Cardiac septum (tissue), 1 donor: ENCODE data around the gene CD84. TPM values are rescaled to one million over a fixed set of nuclear protein-coding genes. Genes with fewer than 3 reads are reported as not detected.
"Not testable (repeated sequence)": the region's sequence is repeated elsewhere in the genome, so short reads cannot be mapped to it uniquely, and the experiment has no call there.

Source experiments
- DNase-seq: peaks from one replicate; pipeline ENCODE4 v3.0.0-alpha.2; 2020; ENCODE audit warnings: low spot score
- intact Hi-C: fragments of 100-400 bp; cut with DNase I; formaldehyde crosslinking; loops from one replicate; pipeline ENCODE4 v1.14.0; 2022
- total RNA-seq: library from RNA; stranded (reverse); fragmentation: NEBNext Ultra II Directional; extraction: Animal tissue kit (Norgen Biotek cat#: 25700); gene quantifications from one replicate; pipeline ENCODE4 v1.2.1, GENCODE V29; 2021
- donor health status: DM: no; HTN: no; CAD: no.

The CD84 gene
- total RNA-seq, 1 donor from 2014 or later, result 2.4 TPM

DNA sequence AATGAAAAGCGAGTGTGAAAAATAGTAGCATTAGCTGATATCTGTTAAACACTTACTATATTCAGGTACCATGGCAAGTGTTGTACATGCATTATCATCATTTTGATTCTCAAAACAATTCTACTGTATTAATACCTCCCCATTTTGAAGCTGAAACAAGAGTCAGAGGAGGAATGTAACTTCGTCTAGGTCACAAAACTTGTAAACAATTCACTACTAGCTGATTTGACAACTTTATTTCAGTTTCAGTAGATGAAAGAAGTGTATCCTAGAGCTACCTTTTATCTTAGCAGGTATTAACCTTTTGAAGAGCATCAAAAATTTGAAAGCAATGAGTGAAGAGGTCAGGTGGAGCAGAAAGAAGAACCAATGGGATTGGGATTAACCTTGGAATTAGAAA, 1.6 kb downstream of the CD84 start:
- no peak for DNase-seq
- intact Hi-C loops, result no loop called here

DNA sequence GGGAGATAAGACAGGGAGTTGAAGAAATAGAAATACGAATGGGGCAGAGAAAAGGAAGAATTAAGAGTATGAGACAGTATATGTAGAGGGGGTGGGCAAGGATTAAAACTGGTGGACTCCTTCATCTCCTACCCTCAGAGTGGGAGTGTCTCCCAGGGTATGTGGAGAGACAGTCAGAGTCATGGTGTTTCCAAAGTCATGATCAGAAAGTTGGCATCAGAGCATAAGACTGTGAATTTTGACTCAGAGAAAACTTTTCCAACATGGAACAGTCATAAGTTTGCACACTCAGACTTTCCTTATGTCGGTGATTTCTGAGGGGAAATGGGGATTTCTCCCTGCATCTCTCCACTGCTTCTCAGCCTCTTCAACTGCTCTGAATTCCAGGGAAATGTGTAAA, 2.4 kb downstream of the CD84 start:
- DNase-seq, result no peak
- intact Hi-C loops, result no loop called here

DNA sequence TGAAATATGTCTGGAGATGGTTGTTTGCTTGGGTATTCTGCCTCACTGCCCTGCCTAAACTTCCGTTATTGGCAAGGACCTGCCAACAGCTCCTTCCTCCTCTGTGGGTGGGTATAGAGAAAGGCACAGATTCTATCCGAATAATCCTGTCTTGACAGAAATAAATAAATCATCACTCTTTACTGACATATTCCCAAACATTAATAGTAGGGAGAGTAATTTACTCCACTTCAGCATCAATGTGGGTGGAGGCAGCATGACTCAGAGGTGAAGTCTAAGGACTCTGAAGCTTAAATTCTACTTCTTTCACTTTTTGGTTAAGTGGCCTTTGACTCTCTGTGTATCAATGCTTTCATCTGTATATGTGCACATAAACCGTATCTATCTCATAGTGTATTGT, 2.9 kb downstream of the CD84 start:
- intact Hi-C loops, result no loop called here
- DNase-seq, result no peak

DNA sequence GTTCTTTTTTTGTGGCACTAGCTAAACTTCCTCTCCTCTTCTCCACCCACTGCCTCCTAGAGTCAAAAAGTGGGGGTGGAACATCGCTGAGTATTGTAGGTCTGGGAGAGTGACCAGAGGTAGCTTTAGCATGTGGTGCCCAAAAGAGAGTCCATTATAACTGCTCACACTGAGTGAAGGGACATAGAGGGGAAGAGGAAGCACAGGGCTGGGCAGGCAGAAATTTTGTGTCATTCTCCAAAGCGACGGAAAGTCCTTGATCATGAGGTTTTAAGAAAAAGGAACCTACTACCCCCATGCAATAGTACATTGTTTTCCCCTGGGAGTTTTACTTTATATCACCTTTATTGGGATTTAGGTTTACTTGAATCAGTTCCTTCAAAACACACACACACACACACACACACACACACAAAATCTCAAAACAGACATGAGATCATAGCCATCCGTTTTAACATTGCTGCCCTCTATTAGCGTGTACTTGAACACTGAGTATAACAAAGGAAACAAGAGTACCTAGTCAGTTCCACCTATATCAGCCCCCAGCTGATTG, 4.1 kb downstream of the CD84 start:
- intact Hi-C loops, result no loop called here
- DNase-seq, result no peak

DNA sequence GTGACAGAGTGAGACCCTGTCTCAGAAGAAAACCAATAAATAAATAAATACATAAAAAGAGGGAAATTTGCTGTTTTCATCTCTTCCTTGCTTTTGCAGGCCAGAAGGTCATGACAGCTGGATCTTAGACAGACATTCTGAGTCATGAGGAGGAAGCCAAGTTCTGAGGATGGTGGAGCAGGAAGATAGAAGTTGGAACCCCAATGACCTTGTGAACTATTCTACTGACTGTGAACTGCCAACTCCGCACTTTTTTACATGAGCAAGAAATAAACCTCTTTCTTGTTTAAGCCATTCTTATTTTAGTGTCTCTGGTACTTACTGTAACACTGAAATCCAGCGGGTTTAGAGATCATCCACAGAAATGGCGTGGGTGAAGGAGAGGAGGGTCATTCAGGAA, 8.5 kb downstream of the CD84 start:
- DNase-seq, result no peak
- intact Hi-C loops, result no loop called here

DNA sequence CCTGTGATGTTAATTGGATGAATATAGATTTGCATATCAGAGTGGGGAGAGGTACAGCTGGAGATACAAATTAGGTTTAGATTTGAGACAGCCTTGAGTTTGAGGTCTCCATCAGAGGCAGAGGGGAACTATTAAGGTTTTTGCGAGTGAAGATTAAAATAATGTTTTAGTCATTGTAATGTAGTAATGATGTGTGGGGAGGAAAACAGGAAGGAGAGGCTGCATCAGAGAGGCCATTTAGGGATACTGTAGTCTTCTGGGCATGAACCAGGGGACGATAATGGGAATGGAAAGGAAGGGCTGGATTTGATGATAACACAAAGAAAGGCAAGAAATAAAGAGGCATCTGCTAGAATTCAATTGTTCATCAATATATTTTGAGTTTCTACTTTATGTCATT, 9.5 kb downstream of the CD84 start:
- DNase-seq, result no peak
- intact Hi-C loops, result no loop called here

DNA sequence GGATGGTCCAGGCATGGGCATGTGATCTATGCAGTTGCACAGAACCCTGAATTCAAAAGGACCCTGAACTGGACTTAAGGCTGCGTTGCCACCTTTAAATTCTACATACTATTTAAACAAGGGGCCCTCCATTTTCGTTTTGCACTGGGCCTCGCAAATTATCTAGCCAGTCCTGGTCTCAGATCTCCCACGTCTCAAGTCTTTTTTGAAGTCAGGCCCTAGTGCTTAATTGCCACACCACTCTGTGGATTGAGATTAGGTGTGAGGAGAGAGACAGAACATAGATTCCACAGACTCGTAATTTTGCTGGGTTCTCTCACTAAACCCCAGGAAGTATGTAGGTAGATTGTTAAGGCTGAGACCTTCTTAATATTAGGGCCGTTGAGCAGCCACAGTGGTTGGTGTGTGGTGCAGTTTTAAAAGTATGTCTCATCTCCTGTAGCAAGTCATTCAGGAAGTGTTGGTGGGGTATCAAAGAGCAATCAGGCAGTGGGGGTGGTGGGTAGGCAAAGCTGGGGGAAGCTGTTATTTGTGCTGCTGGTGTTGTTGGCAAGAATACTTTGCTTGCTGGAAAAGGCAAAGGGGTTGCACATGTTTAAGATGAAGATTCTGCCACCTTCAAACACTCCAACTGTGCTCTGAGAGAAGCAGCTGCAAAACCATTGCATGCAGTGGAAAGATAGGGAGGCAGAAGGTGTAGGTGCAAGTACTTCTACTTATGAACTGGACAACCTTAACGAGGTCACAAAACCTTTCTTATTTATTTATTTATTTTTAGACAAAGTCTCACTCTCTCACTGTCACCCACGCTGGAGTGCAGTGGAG, 11.2 kb downstream of the CD84 start:
- intact Hi-C loops, result no loop called here

DNA sequence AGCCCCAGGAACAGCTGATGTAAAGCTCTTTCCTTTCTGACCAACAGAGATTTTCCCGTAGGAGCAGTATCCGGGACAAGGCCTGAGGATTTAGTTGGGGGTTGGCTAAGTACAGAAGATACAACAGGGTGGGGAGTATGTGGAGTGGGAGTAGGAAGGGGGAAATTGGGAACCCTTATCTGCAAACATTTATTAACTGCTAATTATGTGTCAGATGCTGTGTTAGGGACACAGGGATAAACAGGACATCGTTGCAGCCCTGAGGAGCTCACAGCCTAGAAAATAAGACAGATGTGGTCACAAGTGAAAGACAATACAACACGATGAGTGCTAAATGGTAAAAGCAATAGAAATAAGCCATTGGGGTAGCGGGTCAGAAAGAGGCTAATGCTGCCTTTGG, 12.0 kb downstream of the CD84 start:
- no peak for DNase-seq
- intact Hi-C loops, result no loop called here

More for the DNA sequence above, 11.2 kb downstream of the CD84 start:
- DNase-seq, result no peak

DNA sequence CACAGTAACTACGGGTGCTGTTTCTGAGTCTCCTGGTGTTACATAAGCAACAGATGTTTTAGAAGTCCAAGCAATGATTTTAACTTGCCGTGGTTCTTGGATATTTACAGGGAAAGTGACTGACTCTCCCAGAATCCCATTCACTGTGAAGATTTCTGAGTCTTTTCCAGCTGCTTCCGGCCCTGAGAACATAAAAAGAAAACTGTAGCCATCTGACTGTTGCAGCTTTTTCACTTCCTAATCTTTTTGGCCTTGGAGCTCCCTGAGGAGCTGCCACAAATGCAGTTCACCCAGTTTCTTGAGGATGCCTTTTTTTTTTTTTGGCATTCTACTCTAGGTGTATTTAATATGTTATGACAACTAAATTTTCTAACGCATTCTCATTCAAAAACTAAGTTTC, 13.7 kb downstream of the CD84 start:
- intact Hi-C loops, result no loop called here
- no peak for DNase-seq

DNA sequence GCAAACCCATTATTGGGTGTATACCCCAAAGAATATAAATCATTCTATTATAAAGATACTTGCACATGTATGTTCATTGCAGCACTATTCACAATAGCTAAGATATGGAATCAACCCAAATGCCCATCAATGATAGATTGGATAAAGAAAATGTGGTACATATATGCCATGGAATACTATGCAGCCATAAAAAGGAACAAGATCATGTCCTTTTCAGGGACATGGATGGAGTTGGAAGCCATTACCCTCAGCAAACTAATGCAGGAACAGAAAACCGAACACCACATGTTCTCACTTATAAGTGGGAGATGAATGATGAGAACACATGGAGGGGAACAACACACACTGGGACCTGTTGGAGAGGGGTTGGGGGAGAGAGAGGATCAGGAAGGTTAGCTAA, 16.1 kb downstream of the CD84 start:
- intact Hi-C loops, DNase-seq: not testable (repeated sequence)

DNA sequence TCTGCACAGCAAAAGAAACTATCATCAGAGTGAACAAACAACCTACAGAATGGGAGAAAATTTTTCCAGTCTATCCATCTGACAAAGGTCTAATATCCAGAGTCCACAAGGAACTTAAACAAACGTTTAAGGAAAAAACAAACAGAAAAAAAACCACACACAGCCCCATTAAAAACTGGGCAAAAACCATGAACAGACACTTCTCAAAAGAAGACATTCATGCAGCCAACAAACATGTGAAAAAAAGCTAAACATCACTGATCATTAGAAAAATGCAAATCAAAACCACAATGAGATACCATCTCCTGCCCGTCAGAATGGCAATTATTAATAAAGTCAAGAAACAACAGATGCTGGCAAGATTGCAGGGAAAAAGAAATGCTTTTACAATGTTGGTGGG, 16.6 kb downstream of the CD84 start:
- DNase-seq, intact Hi-C loops: not testable (repeated sequence)

DNA sequence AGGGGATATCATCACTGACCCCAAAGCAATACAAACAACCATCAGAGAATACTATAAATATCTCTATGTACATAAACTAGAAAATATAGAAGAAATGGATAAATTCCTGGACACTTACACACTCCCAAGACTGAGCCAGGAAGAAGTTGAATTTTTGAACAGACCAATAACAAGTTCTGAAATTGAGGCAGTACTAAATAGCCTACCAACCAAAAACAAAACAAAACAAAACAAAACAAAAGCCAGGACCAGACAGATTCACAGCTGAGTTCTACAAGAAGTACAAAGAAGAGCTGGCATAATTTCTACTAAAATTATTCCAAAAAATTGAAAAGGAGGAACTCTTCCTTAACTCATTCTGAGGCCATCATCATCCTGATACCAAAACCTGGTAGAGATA, 18.5 kb downstream of the CD84 start:
- DNase-seq, result no peak

DNA sequence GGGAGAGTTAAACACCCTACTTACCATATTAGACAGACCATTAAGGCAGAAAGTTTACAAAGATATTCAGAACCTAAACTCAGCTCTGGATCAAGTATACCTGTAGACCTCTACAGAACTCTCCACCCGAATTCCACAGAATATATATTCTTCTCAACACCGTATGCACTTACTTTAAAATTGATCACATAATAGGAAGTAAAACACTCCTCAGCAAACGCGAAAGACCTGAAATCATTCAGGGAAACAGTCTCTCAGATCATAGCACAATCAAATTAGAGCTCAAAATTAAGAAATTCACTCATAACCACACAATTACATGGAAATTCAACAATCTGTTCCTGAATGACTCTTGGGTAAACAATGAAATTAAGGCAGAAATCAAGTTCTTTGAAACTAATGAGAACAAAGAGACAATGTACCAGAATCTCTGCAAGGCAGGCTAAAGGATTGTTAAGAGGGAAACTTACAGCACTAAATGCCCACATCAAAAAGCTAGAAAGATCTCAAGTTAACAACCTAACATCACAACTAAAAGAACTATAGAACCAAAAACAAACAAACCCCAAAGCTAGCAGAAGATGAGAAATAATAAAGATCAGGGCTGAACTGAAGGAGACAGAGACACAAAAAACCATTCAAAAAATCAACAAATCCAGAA, 19.1 kb downstream of the CD84 start:
- intact Hi-C loops, result no loop called here
- no peak for DNase-seq

More for the DNA sequence above, 18.5 kb downstream of the CD84 start:
- intact Hi-C loops, result no loop called here

DNA sequence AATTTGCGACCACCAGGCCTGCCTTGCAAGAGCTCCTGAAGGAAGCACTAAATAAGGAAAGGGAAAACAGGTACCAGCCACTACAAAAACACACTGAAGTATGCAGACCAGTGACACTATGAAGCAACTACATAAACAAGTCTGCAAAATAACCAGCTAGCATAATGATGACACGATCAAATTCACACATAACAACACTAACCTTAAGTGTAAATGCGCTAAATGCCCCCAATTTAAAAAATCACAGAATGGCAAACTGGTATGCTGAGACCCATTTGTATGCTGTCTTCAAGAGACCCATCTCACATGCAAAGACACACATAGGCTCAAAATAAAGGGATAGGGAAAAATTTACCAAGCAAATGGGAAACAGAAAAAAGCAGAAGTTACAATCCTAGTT, 19.9 kb downstream of the CD84 start:
- DNase-seq, intact Hi-C loops: not testable (repeated sequence)

DNA sequence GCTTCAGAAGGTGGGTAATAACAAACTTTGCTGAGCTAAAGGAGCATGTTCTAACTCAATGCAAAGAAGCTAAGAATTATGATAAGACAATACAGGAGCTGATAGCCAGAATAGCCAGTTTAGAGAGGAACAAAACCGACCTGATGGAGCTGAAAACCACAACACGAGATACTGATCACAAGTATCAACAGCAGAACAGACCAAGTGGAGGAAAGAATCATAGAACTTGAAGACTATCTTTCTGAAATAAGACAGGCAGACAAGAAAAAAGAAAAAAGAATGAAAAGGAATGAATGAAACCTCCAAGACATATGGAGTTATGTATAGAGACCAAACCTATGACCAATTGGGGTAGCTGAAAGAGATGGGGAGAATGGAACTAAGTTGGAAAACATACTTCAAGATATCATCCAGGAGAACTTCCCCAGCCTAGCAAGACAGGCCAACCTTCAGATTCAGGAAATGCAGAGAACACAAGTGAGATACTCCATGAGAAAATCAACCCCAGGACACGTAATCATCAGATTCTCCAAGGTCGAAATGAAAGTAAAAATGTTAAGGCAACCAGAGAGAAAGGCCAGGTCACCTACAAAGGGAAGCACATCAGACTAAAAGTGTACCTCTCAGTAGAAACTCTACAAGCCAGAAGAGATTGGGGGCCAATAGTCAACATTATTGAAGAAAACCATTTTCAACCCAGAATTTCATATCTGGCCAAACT, 20.5 kb downstream of the CD84 start:
- intact Hi-C loops, result no loop called here
- no peak for DNase-seq

DNA sequence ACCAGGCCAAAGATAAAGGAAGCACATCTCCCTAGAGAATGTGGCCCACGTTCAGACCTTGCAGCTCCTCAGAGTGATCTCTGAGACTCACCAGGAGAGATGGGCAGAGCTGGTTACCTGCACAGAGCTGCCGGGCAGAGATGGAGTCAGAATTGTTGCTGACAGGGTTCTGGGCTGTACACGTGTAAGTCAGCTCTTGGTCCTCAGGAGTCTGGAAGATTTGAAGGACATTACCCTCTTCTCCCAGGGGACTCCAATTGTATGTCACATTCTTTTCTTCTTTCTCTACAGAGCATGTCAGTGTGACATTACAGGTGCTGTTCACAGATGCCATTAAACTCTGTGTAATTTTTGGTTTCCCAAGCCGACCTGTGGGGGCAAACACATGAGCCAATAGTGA, 25.5 kb downstream of the CD84 start:
- DNase-seq, result no peak
- intact Hi-C loops, result no loop called here

DNA sequence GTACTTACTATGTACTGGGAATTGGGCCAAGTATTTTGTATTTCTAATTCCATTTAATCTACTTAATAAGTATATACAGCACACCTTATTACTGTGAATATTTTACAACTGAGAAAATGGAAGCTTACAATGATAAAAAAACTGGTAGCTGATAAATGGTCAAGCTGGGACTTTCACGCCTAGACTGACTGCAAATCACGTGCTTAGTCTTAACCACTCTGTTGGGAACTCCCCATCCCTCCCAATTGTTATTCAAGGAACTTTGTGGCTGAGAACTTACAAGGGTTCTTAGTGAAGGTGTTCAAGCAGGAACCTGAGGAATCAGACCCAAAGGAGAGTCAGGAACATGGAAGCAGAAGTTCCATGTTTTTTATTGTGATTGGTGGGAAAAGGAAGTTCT, 26.9 kb downstream of the CD84 start:
- DNase-seq, result no peak
- intact Hi-C loops, result no loop called here

DNA sequence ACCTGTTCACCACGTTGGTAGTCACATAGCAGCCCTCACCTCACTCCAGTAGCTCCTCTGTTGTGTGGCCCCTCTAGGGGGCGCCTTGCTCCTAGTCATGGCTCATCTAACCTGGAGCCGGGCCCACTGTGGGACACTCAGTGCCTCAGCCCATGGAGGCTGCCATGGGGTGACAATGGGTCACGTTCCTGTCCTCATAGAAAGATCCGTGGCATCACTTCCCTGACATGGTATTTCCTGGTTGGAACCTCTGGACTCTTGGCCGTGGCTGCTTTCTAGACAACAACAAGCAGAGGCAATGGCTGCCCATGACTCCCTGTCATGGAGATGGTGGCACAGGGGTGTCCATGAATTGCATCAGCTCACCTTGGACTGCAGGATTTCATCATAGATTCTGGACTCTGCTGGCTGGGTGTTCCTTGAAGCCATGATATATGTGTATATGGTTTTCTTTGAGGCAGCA, 28.7 kb downstream of the CD84 start:
- no peak for DNase-seq

DNA sequence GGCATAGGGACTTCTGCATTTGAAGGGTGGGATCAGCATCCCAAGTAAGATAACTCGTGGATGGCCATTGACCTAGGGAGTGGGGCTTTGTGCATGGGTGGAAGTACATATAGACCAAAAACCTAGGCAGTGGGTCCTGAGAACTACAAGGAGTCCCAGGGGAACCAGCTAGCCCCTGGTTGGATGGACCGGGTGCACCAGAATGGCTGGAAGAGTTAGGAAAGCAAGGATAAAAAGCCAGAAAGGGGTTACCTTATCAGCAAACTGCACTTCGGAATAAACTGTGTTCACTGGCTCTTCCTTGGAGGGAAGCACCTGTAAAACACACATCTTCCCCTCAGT, 29.7 kb downstream of the CD84 start:
- intact Hi-C loops, result no loop called here

More for the DNA sequence above, 28.7 kb downstream of the CD84 start:
- intact Hi-C loops, result no loop called here

DNA sequence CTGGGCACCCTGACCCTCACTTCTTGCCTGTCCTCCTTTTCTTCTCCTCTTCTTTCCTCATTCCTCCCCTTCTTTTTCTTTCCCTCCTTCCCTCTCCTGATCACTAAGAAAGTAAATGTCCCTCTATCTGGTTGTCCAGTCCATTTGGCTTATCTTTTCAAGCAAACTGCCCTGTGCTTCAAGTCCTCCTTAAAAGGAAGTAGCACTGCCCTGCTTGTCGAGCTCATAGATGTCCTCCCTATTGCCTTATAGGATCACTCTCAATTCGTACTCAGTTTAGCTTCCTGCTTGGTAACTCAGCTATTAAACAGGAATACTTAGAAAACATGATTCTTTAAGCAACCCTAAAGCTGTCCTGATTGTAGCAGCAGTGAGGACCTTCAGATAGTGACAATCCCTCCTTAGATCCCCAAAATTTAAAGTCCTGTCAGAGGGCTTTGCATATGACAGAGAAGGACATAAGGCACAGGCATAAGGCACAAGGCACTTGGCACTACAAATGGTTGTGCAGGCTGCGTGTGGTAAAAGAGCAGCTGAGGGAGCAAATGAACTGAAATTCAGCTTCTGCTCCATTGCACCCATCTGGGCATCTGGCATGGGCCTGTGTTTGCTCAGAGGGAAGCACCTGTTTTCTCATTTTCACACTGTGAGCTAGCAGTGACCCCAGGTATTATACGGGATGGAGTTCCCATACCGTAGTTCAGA, 30.2 kb downstream of the CD84 start:
- intact Hi-C loops, result no loop called here
- DNase-seq, result no peak

More for the DNA sequence above, 29.7 kb downstream of the CD84 start:
- no peak for DNase-seq
